Coronary artery (tissue), 2 donors: Measurements from ENCODE around the gene IFNB1.

Source experiments
- DNase-seq: peaks from one replicate; pipeline ENCODE4 v3.0.0-alpha.2; 2017; ENCODE audit warnings: low spot score
- H3K27ac ChIP-seq, 2 donors: fragments of 200-600 bp; sonication (generic); one replicate each; pipeline ENCODE4 v1.5.1; 2016 to 2019
- H3K4me3 ChIP-seq: fragments of 200-600 bp; sonication (generic); 2 replicates; pipeline ENCODE4 v1.5.1; 2016; ENCODE audit warnings: mild to moderate bottlenecking, moderate library complexity
- CTCF ChIP-seq: fragments of 200-600 bp; sonication (generic); IDR thresholded peaks from one replicate; pipeline ENCODE4 v1.5.1; 2019; ENCODE audit warnings: antibody characterized with exemption

Gene IFNB1

GRCh38 chr9:21075484-21075883, 2.3 kb downstream of the IFNB1 start:
- no peak overlapping the region for H3K4me3 ChIP-seq
- H3K27ac ChIP-seq = no peak overlapping the region
- no peak for TF ChIP-seq CTCF
- no peak for DNase-seq

- no peak for TF ChIP-seq CTCF
- Histone ChIP-seq H3K27ac (peak overlapping the region in 1 of 2 donors; percentile 59), H3K4me3 (no peak overlapping the region)
- no peak for DNase-seq
These were observed 6.8 kb downstream of the IFNB1 start for GRCh38 chr9:21070906-21071305.

- no peak for DNase-seq
- H3K27ac ChIP-seq = peak overlapping the region in 1 of 2 donors; percentile 59
- peak overlapping the region; percentile 43 for H3K4me3 ChIP-seq
- no peak for TF ChIP-seq CTCF
These were observed 7.6 kb downstream of the IFNB1 start for GRCh38 chr9:21070171-21070571.

GRCh38 chr9:21060919-21061561, 16.7 kb downstream of the IFNB1 start:
- DNase-seq = no peak
- TF ChIP-seq CTCF = no peak
- no peak overlapping the region for H3K4me3 ChIP-seq
- H3K27ac ChIP-seq = no peak overlapping the region

- Histone ChIP-seq H3K27ac (no peak overlapping the region), H3K4me3 (no peak overlapping the region)
- no peak for DNase-seq
- TF ChIP-seq CTCF = no peak
These were observed 20.8 kb downstream of the IFNB1 start for GRCh38 chr9:21056931-21057330.

GRCh38 chr9:21053851-21054250, 23.9 kb downstream of the IFNB1 start:
- no peak for TF ChIP-seq CTCF
- no peak for DNase-seq
- H3K4me3 ChIP-seq = no peak overlapping the region
- no peak overlapping the region for H3K27ac ChIP-seq

- no peak for TF ChIP-seq CTCF
- DNase-seq = no peak
- H3K27ac ChIP-seq = no peak overlapping the region
- H3K4me3 ChIP-seq = no peak overlapping the region
These were observed 30.5 kb downstream of the IFNB1 start for GRCh38 chr9:21047281-21047691.
